HK-2 (cell line): ENCODE measurements around the gene SLC9A5.

ENCODE experiments used
- DNase-seq: peaks from one replicate; pipeline ENCODE4 v3.0.0-alpha.2; 2018; ENCODE audit not compliant: unreplicated experiment

SLC9A5 gene

GRCh38 chr16:67310561-67310960, 61.8 kb downstream of the SLC9A5 start:
- DNase-seq = no peak

- DNase-seq = peak; percentile 88
Measured at GRCh38 chr16:67311607-67312488, 63.1 kb downstream of the SLC9A5 start.

- no peak for DNase-seq
Measured at GRCh38 chr16:67312719-67313118, 63.9 kb downstream of the SLC9A5 start.

- no peak for DNase-seq
Measured at GRCh38 chr16:67317853-67318252, 69.1 kb downstream of the SLC9A5 start.
